GF-D8 (cell line): ENCODE data around the gene CRYBG1.

ENCODE experiments used
- DNase-seq: peaks from one replicate; lab custom pipeline; 2025; lab: John Stamatoyannopoulos, UW

Gene CRYBG1

DNA sequence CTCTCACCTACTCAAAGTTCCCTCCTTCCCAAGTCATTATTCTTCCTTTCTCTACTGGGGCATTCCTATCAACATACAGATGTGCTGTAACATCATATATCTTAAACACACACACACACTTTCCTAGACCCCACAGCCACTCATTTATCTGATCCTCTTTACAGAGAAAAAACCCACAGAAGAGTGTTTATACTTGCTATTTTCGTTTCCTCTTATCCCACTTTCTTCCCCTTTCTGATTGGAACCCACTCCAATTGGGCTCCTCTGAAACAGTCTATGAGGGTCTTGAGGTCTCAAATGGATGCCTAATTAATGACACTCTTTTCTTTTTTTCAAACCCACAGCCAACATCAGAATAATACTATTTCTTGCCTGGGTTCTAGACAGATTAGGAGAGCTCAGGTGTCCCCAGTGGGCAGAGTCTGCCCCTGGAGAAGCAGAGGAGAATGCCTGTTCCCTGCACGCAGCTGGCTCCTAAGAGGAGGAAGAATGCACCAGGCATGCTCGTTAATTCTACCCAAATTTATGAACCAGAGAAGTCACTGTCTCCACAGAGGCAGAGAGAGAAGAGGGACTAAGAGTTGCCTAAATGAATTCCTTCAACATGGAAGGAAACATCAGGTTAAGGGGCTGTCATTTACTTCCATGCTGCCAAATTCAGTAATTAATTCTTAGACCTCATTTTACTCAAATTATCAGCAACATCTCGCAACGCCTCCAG lies 65.9 kb downstream of the CRYBG1 start:
- DNase-seq, result no peak

DNA sequence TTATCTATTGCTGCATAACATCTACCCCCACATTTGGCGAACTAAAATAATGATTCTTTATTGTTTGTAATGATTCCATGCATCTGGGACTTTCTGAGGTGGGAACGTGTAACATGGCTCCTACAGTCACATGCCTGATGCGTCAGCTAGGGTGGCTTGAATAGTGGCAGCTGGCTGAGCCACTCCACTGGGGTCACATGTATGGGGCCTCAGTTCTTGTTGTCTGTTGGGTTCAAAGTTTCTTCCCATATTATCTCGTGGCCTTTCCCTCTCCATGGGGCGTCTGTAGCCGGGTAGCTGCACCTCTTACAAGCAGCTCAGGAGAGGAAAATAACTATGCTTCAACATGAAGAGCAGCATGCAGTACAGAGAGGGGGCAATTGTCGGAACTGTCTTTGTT lies 69.9 kb downstream of the CRYBG1 start:
- no peak for DNase-seq

DNA sequence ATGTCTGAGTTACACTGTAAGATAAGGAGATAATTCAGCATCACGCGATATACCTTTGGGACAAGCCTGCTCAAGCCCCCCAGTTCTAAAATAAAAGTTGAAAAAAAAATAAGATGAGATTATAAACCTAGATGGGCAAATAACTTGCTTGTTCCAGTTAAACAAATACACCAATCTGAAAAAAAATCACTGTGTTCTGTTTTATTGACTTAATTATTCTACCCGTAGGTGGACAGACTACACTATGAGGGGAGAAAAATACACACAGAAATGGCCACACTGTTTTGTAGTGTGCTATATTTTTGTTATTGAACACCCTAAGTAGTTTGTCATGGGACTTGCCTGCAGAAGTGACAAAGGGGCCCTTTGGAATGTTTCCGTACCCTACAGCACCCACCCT lies 70.9 kb downstream of the CRYBG1 start:
- no peak for DNase-seq

DNA sequence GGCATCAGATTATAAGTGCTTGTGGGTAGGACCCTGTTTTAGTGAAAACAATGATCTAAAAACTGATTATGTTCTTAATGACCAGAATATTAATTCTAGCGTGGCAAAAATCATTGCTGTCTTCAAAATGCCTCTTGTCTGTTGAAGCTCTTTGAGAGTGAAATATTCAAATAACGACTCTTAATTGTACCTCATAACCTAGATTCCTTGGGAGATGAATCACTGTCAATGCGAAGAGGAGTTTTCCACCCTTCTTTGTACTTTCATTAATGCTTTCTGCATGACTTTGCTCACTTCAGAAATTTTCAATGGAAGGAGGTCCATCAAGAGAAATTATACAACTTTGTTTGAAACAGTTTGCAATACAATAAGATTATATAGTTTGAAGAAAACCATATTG lies 71.5 kb downstream of the CRYBG1 start:
- DNase-seq, result no peak

DNA sequence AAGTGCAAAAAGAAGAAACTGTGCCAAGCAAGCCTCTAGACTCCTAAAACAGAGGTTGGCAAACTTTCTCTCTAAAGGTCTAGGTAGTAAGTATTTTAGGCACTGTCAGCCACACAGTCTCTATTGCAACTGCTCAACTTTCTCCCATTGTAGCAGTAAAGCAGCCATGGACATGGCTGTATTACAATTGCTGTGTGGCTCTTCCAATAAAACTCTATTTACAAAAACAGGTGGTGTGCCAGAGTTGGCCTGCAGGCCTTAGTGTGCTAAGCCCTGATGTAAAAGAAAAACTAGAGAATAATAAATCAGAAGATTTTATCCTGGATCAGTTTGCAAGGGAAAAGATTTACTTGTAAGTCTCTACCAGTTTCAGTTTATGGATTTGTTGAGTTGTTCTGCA lies 74.0 kb downstream of the CRYBG1 start:
- DNase-seq, result no peak

DNA sequence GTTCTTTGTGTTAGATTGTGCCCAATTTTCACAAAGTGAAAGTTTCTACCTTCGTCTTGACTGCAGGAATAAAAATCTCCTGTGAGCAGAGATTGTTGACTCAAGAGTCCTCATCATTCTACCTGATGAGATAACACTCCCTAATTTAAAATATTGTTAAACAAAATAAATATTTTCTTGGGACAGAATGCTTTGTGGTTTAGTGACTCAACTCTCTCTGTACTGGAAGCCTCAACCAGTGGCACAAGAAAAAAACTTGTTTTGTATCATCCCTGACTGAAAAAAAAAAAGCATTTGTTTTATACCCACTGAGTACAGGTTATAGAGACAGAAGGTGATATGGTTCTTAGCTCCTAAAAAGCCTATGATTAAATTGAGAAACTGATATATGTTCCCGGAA lies 78.9 kb downstream of the CRYBG1 start:
- DNase-seq, result no peak

DNA sequence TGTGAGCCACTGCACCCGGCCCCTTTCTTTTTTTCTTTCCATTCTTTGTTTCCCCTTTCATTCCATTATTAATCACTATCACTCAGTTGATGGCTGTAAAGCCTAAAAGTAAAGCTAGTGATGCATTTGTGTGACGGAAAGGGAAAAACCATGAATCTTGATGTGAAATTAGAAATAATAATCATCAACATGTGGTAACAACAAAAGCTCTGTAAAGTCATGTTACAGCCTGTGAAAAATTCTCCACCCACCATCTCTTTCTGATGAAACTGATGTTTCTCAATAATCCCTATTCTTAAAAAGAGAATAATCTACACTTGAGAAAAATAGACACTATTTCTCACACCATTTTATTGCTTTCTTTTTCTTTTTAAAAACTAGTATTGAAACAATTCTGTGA lies 80.0 kb downstream of the CRYBG1 start:
- DNase-seq, result no peak

DNA sequence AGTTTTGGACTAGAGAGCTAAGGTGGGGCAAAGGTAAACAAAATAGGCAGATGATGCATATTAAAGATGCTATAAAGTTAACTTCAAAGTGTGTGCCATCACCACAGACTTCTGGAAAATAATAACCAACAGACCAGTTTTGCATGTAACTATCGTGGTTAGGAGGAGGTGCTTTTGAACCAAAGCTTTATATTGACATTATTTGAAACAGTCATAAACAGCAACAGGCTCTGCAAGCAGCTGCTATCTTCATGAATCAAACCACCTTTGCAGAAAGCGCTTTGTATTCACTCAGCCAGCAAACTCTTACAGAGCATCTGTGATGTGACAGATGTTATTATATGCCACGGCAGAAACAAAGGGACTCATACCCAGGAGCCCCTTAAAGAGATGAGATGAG lies 81.9 kb downstream of the CRYBG1 start:
- DNase-seq, result no peak

DNA sequence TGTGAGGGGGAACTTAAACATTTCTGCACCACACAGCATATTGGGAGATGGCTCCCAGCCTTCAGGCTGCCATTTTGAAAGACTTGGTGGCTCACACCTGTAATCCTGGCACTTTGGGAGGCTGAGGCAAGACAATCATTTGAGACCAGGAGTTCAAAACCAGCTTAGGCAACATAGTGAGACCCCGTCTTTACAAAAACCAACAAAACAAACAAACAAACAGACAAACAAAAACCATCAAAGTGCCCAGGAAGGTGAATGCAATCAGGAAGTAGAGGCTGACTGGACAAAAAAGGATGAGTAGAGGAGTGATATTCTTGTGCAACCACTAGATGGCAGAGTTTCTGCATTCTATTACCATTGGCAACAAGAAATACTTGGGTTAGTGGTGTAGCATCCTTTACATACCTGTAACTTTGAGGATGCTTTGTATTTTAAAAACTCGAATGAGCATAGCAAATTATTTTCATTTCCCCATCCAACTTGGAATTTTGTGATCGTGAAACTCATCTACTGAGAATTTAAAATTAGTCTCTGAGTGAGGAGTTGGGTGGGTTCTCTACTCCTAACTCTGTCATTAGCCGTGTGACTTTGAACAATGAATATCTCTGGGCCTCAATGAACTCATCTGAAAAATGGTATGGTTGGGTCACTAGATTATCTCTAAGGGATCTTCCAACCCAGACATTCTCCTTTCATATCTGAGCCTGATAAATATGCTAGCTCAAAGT lies 84.4 kb downstream of the CRYBG1 start:
- DNase-seq, result peak; percentile 49

DNA sequence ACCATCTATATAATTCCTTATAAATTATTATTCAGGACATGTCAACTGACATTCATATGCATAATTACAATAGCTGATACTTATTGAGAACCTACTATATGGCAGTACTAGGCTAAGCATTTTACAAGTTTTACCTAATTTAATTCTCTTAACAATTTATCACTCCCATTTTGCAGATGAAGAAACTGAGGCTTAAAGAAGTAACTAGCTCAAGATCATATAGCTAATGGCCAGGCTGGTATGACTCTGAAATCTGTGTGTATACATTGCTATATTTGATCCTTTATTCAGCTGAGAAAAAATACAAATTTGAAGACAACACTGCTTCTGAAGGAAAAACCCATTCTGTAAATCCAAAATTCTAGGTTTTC lies 85.0 kb downstream of the CRYBG1 start:
- no peak for DNase-seq

DNA sequence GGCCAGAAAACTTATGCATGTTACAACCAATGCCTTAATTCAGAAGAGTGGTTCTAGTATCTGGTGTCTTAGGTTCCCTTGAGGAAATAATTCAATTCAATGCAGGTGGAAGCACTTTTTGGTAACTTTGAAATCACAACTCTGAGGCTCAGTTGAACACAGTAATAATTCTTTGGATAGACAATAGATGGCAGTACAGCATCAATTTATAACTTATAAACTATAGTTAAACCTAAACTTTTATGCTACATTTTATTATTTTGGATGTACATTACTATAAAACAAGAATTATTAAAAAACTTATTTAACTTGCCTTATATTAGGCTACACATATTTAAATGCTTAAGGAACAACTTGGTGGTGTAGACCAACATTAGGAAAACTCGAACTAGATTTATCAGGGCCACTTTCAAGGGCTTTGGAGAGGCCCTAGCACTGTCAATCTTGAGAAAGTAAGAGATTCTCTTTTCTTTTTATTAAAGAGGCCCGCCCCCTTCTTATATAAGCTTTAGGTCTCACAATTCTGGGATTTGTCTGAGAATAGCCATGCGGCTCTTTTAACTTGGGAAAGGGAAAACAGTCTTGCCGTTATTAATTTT lies 85.9 kb downstream of the CRYBG1 start:
- peak; percentile 5 for DNase-seq

DNA sequence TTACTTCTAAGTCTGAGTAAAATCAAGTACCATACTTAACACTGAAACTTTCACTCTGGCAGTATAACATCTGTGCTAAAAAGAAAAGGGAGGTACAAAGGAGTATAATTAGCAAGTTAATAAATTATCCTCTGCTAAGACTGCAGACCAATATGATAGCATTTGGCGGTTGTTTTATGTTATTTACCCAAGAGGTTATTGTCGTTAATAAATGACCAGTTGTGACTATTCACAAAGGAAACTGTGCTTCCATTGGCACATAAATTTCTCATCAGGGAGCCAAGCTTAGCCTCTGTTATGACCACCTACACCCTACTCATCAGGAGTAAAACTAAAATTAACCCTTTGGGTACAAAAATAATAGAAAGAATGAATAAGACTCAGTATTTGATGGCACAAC lies 86.5 kb downstream of the CRYBG1 start:
- DNase-seq, result no peak

DNA sequence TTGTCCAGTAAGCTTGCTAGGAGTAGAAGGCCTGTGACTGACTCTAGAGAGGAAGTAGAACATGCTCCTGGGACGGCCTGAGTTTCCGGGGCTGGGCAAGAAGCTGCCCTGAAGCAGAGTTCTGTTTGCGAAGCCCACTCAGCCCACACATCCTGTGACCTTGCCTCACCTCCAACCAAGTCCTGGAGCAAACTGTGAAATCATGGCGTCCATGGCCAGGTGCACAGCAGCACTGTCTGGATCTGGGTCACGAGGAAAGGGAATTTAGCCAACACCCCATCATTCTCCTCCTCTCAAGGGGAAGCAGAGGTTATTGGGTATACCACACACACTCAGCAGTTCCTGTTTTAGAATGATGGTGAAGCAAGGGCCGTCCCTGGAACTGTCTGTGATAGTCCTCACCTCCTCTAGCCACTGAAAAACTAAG lies 87.5 kb downstream of the CRYBG1 start:
- peak; percentile 95 for DNase-seq

DNA sequence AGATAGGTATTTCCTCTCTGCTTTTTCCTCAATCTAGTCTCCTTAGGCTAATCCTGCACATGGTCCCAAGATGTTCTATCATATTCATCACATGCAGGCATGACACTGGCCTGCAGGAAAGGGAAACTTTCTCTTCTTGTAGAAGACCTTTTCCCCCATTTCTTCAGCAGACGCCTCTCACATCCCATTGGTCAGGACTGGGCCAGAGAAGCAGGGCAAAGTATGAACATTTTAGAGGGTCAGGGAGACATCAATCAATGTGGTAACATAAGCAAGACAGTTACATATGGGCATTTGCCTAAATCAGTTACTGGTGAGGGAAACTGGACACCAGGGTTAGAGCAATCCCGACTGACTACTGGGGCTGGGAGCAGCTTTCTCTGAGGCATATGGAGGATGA lies 90.1 kb downstream of the CRYBG1 start:
- no peak for DNase-seq

DNA sequence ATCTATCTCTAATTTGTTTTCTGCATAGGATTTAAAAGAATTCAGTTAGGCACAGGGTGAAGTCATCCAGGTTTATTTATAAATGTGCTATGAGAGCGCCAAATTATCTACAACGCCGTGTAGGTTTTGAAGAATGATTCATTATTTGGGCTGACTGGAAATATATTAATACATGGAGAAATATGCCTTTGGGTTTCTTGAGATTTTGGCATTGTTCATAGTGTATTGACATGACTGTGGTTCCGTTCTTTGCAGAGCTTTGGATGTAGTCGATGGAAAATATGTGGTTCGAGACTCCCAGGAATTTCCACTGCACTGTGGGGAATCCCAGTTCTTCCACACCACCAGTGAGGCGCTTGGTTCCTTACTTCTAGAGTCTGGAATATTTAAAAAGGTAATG lies 90.9 kb downstream of the CRYBG1 start:
- DNase-seq, result no peak

DNA sequence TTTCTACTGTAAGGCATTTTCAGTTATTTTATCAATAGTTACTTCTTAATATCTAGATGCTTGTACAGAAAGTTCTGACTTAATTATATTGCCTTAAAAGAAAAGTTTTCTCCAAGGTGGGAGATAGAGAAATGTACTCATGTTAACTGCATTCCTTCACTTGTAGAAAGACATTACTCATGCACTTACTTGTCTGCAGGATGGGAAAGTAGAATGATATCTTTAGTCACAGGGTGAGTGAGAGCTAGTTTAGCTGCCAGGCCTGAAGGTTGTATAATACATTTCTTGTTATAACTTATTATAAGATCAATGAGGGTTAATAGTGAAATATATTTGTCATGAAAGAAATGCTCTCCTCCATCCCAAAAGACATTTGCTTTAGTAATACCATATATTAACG lies 92.1 kb downstream of the CRYBG1 start:
- no peak for DNase-seq

DNA sequence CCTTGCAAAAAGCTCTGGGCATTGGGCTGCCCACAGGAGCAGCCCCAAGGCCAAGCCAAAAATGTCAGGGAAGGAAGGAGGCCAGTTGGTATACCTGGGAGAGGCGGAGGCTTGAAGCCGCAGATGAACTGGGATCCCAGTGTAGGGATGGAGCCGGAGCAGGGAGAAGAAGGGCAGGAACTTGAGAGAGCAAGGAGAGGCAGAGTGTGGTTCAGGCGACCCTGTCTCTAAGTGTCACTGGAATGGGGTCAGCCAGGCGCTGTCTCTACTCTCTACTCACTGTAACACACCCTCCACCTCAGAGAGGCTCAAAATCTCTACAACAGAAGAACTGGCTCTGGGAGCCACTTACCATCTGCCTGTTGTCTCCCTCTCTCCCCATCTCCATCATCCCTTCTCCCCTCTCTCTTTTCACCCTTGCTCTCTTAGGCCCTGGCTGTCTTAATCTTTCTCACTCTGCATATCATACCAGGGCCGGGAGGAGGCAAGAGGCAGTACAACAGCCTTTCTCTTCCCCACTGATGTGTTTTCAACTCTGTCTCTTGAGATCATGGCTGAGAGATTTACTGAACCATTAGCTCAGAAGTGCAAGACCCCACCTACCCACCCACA lies 93.3 kb downstream of the CRYBG1 start:
- no peak for DNase-seq

DNA sequence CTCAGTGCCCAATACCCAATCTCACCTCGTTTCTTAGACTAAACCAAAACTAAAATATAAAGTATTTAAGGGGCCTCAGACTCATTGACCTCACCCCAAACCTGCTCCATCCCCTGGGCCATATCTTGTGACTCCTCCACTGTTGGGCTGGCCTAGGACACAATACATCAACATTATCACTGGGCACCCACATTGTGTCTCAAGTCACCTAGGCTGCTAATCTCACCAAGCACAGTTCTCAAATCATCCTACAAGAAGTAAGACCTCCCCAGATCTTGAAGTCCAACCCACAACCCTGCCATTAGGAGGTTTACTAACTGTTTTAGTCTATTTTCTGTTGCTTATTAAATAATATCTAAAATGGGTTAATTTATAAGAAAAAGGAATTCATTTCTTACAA lies 96.2 kb downstream of the CRYBG1 start:
- no peak for DNase-seq

DNA sequence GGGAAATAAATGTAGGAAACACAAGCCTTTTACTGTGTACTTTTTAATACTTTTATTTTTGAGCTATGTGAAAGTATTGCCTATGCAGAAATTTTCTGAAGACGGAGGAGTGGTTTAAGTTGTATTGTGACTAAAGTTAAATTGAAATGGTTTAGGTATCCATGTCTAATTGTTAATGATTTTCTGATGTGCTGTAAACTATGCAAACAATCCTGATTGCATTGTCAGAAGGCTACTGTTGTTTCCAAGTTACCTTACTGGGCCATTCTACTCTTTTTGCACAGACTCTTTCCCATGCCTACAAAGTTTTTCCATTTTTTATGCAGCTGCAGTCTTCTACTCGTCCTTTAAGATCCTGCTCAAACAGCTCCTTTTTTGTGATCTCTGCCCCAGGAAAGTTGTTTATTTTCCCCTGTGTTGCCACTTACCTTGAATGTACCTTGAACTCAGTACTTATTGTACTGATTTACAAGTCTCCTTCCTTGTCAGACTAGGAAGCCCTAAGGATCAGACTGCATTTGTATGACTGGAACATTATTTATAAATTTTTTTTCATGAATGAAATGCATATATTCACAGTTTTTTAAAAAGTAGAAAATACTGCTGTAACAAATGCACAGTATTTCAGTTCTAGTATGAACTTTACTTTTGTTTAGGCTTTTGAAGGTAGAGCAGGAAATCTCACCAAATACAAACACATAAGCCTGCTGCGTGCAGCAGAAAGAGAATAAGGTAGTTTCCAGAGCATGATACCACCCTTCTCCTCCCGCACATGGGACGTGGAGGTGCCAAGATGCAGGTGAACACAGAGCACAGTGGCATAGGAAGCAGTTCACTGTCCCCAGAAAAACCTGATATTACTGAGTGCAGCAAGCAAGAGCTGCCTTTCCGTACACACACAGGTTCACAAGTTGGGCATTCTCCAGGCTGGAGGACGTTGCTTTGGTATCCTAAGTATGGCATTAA lies 97.8 kb downstream of the CRYBG1 start:
- no peak for DNase-seq

DNA sequence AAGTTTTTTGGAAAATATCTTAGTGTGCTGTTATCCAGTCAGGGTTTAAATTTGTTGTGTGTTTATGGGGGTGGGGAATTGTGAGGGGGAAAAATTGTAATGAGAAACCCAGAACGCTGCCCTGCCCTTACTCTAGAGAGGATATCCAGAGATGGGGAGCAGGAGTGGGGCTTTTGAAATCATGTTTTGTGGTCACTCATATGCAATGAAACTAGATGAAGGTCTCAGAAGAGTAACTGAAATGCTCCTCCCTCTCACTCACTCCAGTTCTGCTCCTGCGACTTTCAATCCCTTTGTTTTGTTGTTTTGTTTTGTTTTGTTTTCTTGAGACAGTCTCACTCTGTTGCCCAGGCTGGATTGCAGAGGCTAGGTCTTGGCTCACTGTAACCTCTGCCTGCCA lies 100.0 kb downstream of the CRYBG1 start:
- no peak for DNase-seq

DNA sequence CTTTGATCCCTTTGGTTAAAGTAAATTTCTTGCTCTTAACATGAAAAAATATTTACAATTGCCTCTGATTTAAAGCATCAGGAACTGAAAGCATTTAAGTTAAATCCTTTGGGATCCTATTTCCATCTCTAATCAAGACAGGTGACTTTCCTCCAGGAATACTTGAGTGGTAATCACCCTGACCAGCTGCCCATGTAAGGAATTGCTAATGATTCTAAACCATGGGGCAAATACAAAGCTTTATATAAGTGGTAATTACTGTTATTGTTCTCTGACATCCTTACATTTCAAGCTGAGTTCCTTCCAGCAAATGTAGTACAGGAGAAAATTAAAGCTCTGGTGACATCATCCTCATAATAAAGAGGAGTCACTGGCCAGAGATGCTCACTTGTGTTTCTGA lies 100.6 kb downstream of the CRYBG1 start:
- DNase-seq, result no peak
